Caco-2 (cell line): ENCODE results near the gene TMEM208. TPM values are rescaled to one million over a fixed set of nuclear protein-coding genes. Genes with fewer than 3 reads are reported as not detected.

Source experiments
- BruUV-seq: library from RNA; stranded (reverse); fragments of 400-500 nt; replicated peaks from 2 replicates; lab custom pipeline; 2021; lab: Mats Ljungman, UMichigan
- CTCF ChIA-PET: fragments of 300-600 bp; sonication (Branson Sonifier 250); formaldehyde crosslinking; loops from one replicate; lab custom pipeline; 2022; ENCODE audit warnings: antibody characterized with exemption; lab: Charles Lee
- POLR2A ChIA-PET: fragments of 300-600 bp; sonication (Branson Sonifier 250); formaldehyde crosslinking; loops from one replicate; lab custom pipeline; 2022; ENCODE audit warnings: antibody characterized with exemption; lab: Charles Lee
- DNase-seq, 2 experiments: peaks; one replicate each; pipeline versions ENCODE4 v3.0.0 to v3.0.0-alpha.2; 2020 to 2022
- H3K27me3 ChIP-seq: replicated peaks from 2 replicates; pipeline ENCODE4 v1.6.0; 2011; ENCODE audit warnings: low read length; ENCODE audit not compliant: control insufficient read depth, insufficient read depth
- H3K36me3 ChIP-seq: 2 replicates; pipeline ENCODE4 v1.5.1; 2011; ENCODE audit warnings: low read length; ENCODE audit not compliant: control insufficient read depth, insufficient read depth
- H3K4me1 ChIP-seq: fragments of 250-450 bp; sonication (Bioruptor Pico); 2 replicates; pipeline ENCODE4 v1.5.1; 2020; ENCODE audit warnings: mild to moderate bottlenecking
- H3K4me3 ChIP-seq: 2 replicates; pipeline ENCODE4 v1.5.1; 2011; ENCODE audit warnings: low read depth, mild to moderate bottlenecking, control low read depth, low read length
- H3K9me3 ChIP-seq: fragments of 250-450 bp; sonication (Bioruptor Pico); 2 replicates; pipeline ENCODE4 v1.5.1; 2020; ENCODE audit warnings: mild to moderate bottlenecking, moderate library complexity
- H3K27ac Mint-ChIP-seq: one replicate; pipeline ENCODE4 v1.8.0; 2022; ENCODE audit warnings: mixed read lengths; ENCODE audit not compliant: unreplicated experiment
- H3K27me3 Mint-ChIP-seq: one replicate; pipeline ENCODE4 v1.8.0; 2022; ENCODE audit warnings: mixed read lengths; ENCODE audit not compliant: insufficient read depth, unreplicated experiment
- H3K36me3 Mint-ChIP-seq: one replicate; pipeline ENCODE4 v1.8.0; 2022; ENCODE audit warnings: mild to moderate bottlenecking, mixed read lengths; ENCODE audit not compliant: insufficient read depth, unreplicated experiment
- H3K4me1 Mint-ChIP-seq: one replicate; pipeline ENCODE4 v1.8.0; 2022; ENCODE audit warnings: low read depth, mixed read lengths; ENCODE audit not compliant: unreplicated experiment
- H3K4me3 Mint-ChIP-seq: one replicate; pipeline ENCODE4 v1.8.0; 2022; ENCODE audit warnings: mild to moderate bottlenecking, moderate library complexity, mixed read lengths; ENCODE audit not compliant: unreplicated experiment
- H3K9me3 Mint-ChIP-seq: one replicate; pipeline ENCODE4 v1.8.0; 2022; ENCODE audit warnings: mixed read lengths; ENCODE audit not compliant: unreplicated experiment
- intact Hi-C: fragments of 100-400 bp; cut with micrococcal nuclease; formaldehyde crosslinking; loops from one replicate; pipeline ENCODE4 v1.10.0; 2022; ENCODE audit not compliant: unreplicated experiment
- total RNA-seq: library from RNA; stranded (reverse); gene quantifications from 2 replicates; pipeline ENCODE4 v1.2.3, GENCODE V29; 2022
- TF ChIP-seq, protein P1 (sequence below), 2 experiments: fragments of 200-600 bp in 1 of 2; IDR thresholded peaks; 1 replicate in 1 of 2; 2 replicates in 1 of 2; pipeline versions ENCODE4 v1.5.1 to v1.8.0; 2011 to 2022; ENCODE audit warnings: antibody characterized with exemption in 1 of 2, control low read depth in 1 of 2, inconsistent platforms in 1 of 2, low read depth in 1 of 2, low read length in 1 of 2, mild to moderate bottlenecking in 1 of 2, moderate library complexity in 1 of 2; ENCODE audit not compliant: insufficient read depth in 1 of 2, severe bottlenecking in 1 of 2, unreplicated experiment in 1 of 2

Gene TMEM208
- total RNA-seq, 1 experiment from 2014 or later = 69.7 TPM

DNA sequence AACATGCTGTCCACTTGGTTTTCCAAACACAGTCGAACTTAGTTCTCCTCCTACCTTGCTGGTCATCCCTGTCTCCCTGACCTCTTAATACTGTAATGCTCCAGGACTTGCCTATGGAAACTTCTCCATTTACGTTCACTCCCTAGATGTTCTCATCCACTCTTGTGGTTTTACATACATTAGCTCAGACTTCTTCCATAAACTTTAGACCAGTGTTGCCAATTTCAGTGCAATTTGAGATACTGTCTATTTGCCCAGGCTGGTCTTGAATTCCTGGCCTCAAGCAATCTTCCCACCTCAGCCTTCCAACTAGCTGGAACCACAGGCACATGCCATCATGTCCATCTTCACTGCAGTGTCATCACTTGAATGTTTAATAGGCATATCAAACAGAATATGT is 44.6 kb upstream of the TMEM208 start:
- POLR2A ChIA-PET = no interaction called here
- H3K27ac Mint-ChIP-seq = no peak overlapping the region
- H3K27me3 Mint-ChIP-seq = peaks cover 3% of the 10 kb centered on the region
- no peak overlapping the region for H3K4me3 Mint-ChIP-seq
- no peaks in the 10 kb centered on the region for H3K27me3 ChIP-seq
- TF ChIP-seq, protein P1, sequence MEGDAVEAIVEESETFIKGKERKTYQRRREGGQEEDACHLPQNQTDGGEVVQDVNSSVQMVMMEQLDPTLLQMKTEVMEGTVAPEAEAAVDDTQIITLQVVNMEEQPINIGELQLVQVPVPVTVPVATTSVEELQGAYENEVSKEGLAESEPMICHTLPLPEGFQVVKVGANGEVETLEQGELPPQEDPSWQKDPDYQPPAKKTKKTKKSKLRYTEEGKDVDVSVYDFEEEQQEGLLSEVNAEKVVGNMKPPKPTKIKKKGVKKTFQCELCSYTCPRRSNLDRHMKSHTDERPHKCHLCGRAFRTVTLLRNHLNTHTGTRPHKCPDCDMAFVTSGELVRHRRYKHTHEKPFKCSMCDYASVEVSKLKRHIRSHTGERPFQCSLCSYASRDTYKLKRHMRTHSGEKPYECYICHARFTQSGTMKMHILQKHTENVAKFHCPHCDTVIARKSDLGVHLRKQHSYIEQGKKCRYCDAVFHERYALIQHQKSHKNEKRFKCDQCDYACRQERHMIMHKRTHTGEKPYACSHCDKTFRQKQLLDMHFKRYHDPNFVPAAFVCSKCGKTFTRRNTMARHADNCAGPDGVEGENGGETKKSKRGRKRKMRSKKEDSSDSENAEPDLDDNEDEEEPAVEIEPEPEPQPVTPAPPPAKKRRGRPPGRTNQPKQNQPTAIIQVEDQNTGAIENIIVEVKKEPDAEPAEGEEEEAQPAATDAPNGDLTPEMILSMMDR (IDR thresholded peaks at IDR 0.05; ENCODE audit: insufficient read depth in 1 of 2, low read depth in 1 of 2, low read length in 1 of 2, severe bottlenecking in 1 of 2, unreplicated experiment in 1 of 2) = no peak
- H3K4me1 Mint-ChIP-seq = peaks cover 20% of the 10 kb centered on the region
- no peaks in the 10 kb centered on the region for H3K9me3 Mint-ChIP-seq
- H3K9me3 ChIP-seq = no peaks in the 10 kb centered on the region
- CTCF ChIA-PET = no interaction called here
- H3K36me3 ChIP-seq = no peaks in the 10 kb centered on the region
- DNase-seq = no peak
- peaks cover 19% of the 10 kb centered on the region for H3K36me3 Mint-ChIP-seq
- no peak overlapping the region for H3K4me3 ChIP-seq
- no TSS peak for BruUV-seq
- peaks cover 42% of the 10 kb centered on the region for H3K4me1 ChIP-seq
- intact Hi-C loops = no loop called here

DNA sequence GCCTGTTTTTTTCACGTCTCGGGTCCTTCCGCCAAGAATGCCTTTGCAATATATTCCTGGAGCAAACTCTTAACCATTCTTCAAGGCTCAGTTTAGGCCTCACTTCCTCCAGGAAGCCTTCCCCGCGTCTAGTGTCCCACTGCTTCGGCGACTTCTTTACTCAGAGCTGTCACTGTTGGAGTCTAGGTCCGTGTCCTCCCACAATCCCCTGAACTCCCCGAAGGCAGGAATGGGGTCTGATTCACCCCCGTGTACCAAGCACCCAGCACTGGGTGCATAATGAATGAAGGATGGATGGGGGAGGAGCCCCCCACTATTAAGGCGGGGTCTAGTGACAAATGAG is 43.7 kb upstream of the TMEM208 start:
- H3K27me3 ChIP-seq = no peaks in the 10 kb centered on the region
- peak overlapping the region; percentile 90 for H3K4me3 ChIP-seq
- BruUV-seq = no TSS peak
- no peaks in the 10 kb centered on the region for H3K36me3 ChIP-seq
- H3K4me1 ChIP-seq = peaks cover 40% of the 10 kb centered on the region
- TF ChIP-seq, protein P1 (IDR thresholded peaks at IDR 0.05; ENCODE audit: insufficient read depth in 1 of 2, low read depth in 1 of 2, low read length in 1 of 2, severe bottlenecking in 1 of 2, unreplicated experiment in 1 of 2) = no peak
- H3K4me1 Mint-ChIP-seq = peaks cover 13% of the 10 kb centered on the region
- ChIA-PET CTCF (interaction anchor here (0.9 to 3.2 kb wide), 3 partner anchors 13 to 165 kb away, joined by 3 to 39 read pairs (median 3); partner anchors contain the start of gene NOL3), POLR2A (interaction anchor here (3.1 kb wide), 1 partner anchor 13 kb away, joined by 10 read pairs; the partner anchor contains the start of gene NOL3)
- H3K9me3 ChIP-seq = no peaks in the 10 kb centered on the region
- H3K36me3 Mint-ChIP-seq = peaks cover 9% of the 10 kb centered on the region
- intact Hi-C loops = loop anchor here (1.0 kb wide), 3 partner anchors 13 to 168 kb away; partner anchors contain the start of gene NOL3
- H3K9me3 Mint-ChIP-seq = no peaks in the 10 kb centered on the region
- H3K27ac Mint-ChIP-seq = no peak overlapping the region
- H3K4me3 Mint-ChIP-seq = no peak overlapping the region
- DNase-seq = no peak
- H3K27me3 Mint-ChIP-seq = peaks cover 3% of the 10 kb centered on the region

DNA sequence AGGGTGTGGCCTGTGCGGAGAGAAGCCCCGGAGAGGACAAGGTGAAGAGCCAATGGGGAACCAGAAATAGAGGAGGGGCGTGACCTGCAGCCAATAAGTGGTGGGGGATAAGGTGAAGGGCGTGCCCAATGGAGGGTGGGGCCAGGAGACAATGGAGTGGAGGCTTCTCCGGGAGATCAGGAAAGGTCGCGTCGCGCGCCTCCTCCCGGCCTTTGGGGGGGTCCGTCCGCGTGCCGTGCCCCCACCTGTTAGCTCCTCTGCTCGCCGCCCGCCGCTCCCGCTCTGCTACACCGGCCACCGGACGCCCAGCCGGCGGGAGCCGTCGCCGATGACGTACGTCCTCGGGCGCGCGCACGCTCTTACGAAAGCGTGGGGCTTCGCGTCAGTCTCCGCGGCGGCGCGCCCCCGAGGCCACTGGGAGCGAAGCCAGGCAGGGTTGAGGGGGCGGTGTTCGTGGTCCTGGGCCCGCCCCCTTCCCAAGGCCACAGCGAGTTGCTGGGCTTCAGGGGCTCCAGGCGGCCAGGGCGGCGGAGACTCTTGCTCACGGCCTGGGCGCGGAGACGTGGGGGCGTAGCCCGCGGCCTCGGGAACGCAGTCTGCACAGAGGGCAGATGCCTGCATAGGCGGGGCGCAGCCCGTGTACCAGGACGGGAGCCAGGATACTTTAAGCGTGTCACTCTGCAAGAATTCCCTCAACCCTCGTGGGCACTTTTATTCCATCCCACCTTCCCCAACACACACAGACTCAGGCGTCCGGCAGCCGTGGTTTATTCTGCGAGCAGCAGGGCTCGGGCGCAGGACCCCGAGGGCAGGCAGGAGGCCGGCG is 43.1 kb upstream of the TMEM208 start, which contains the start of gene MATCAP1:
Gene MATCAP1 (minus strand): TSS at position 337 of the 826 bp plus-strand sequence. CDS start 3,353 bp downstream, outside the sequence.
- Histone ChIP-seq H3K27me3 (no peaks in the 10 kb centered on the region), H3K4me1 (peaks cover 40% of the 10 kb centered on the region), H3K9me3 (no peaks in the 10 kb centered on the region), H3K36me3 (no peaks in the 10 kb centered on the region), H3K4me3 (peak within 1 kb of the TSS; percentile 90)
- Mint-ChIP-seq H3K27me3 (peaks cover 3% of the 10 kb centered on the region), H3K27ac (no peak within 1 kb of the TSS), H3K36me3 (peaks cover 8% of the 10 kb centered on the region), H3K9me3 (no peaks in the 10 kb centered on the region), H3K4me3 (no peak within 1 kb of the TSS), H3K4me1 (peaks cover 11% of the 10 kb centered on the region)
- ChIA-PET CTCF (interaction anchor here (0.9 to 3.2 kb wide), 13 partner anchors 8 to 230 kb away, joined by 3 to 39 read pairs (median 8); partner anchors contain the start of genes ELMO3, FBXL8, FHOD1 and NOL3), POLR2A (interaction anchor here (3.1 kb wide), 1 partner anchor 13 kb away, joined by 10 read pairs; the partner anchor contains the start of gene NOL3)
- BruUV-seq = TSS peak; percentile 58
- intact Hi-C loops = loop anchor here (1.0 to 2.0 kb wide), 5 partner anchors 14 to 237 kb away; partner anchors contain the start of gene NOL3
- TF ChIP-seq, protein P1 (IDR thresholded peaks at IDR 0.05; ENCODE audit: insufficient read depth in 1 of 2, low read depth in 1 of 2, low read length in 1 of 2, severe bottlenecking in 1 of 2, unreplicated experiment in 1 of 2) = no peak
- peak; percentile 98 to 99 for DNase-seq
